ENCODE data around the gene ABCE1. TPM values are rescaled to one million over a fixed set of nuclear protein-coding genes. Genes with fewer than 3 reads are reported as not detected.

ABCE1 gene
- polyA plus RNA-seq (2013, experiment 1 of 2): 79.0 TPM
- polyA plus RNA-seq (2013, experiment 2 of 2): 87.7 TPM

DNA sequence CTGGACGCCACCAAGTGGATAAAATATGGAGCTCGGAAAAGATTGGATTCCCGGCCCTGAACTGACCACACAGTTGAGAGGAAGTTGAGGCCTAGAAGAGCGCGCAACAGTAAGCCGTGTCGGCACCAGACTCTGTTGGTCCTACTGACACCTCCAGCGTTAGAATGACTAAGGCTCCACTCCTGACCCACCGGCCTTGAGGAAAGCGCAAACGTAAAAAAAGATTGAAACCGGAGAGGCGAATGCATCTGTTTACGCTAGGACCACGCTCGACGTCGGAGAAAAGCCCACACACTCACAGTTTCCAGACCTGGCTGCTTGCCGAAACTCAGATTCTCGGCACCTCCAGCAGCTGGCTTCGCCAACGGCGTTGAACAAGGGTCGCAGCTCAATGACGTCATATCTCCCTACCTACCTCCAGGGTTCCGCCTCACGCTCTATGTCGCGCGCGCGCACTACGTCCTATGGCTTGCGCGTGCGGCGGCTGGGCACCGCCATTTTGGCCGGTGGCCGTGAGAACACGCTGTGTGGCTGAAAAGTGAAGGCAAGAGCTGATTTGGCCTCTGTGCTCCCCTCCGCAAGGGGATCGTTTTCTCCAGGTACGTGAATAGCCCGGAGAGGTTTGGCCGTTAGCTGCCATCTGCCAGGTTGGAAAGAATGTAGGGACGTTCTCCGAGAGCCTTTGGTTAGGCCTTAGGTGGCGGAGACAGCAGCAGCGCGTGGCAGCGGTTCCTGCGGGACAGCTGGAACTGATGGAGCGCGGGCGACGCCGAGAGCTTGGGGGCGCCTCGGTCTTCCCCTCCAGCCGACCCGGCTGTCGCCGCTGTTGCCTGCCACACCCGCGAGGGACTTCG, at the start of gene ABCE1, which contains the start of gene ANAPC10:
Gene ABCE1 (plus strand): TSS at position 491 of the 854 bp plus-strand sequence. CDS start 6,102 bp downstream, outside the sequence.
Gene ANAPC10 (minus strand): TSS at position 376 of the 854 bp plus-strand sequence. CDS start 2,097 bp downstream, outside the sequence.
- Histone ChIP-seq H3K4me1 (ENCODE audit: control insufficient read depth, insufficient read depth, low read length, poor library complexity, severe bottlenecking) (peaks cover 14% of the 10 kb centered on the region), H3K9me3 (ENCODE audit: control insufficient read depth, low read length) (peaks cover 6% of the 10 kb centered on the region), H3K4me3 (ENCODE audit: extremely low read depth, insufficient read depth, low read length, poor library complexity, severe bottlenecking) (peak within 1 kb of the TSS; percentile 92), H3K27ac (ENCODE audit: low read depth, low read length, severe bottlenecking) (peak within 1 kb of the TSS; percentile 96), H3K36me3 (ENCODE audit: control insufficient read depth, insufficient read depth, low read length) (peaks cover 26% of the 10 kb centered on the region)
- WGBS, 2 experiments (ENCODE audit: insufficient coverage in 2 of 2): 0% methylated on average over 49 to 61 of the region's 67 CpGs

- Histone ChIP-seq H3K27ac (ENCODE audit: low read depth, low read length, severe bottlenecking) (no peak overlapping the region), H3K36me3 (ENCODE audit: control insufficient read depth, insufficient read depth, low read length) (peaks cover 19% of the 10 kb centered on the region), H3K4me3 (ENCODE audit: extremely low read depth, insufficient read depth, low read length, poor library complexity, severe bottlenecking) (no peak overlapping the region), H3K9me3 (ENCODE audit: control insufficient read depth, low read length) (no peaks in the 10 kb centered on the region), H3K4me1 (ENCODE audit: control insufficient read depth, insufficient read depth, low read length, poor library complexity, severe bottlenecking) (peaks cover 16% of the 10 kb centered on the region)
Observed at GRCh38 chr4:145048817-145049216, 49.3 kb upstream of the ABCE1 start.

- WGBS, 2 experiments (ENCODE audit: insufficient coverage in 2 of 2): 71 to 89% methylated on average over 1 of the region's 1 CpG
- H3K9me3 ChIP-seq (ENCODE audit: control insufficient read depth, low read length): no peaks in the 10 kb centered on the region
- H3K27ac ChIP-seq (ENCODE audit: low read depth, low read length, severe bottlenecking): no peak overlapping the region
- H3K36me3 ChIP-seq (ENCODE audit: control insufficient read depth, insufficient read depth, low read length): peaks cover 19% of the 10 kb centered on the region
- H3K4me3 ChIP-seq (ENCODE audit: extremely low read depth, insufficient read depth, low read length, poor library complexity, severe bottlenecking): no peak overlapping the region
- peaks cover 13% of the 10 kb centered on the region for H3K4me1 ChIP-seq (ENCODE audit: control insufficient read depth, insufficient read depth, low read length, poor library complexity, severe bottlenecking)
Observed at GRCh38 chr4:145049241-145049640, 48.9 kb upstream of the ABCE1 start.

DNA sequence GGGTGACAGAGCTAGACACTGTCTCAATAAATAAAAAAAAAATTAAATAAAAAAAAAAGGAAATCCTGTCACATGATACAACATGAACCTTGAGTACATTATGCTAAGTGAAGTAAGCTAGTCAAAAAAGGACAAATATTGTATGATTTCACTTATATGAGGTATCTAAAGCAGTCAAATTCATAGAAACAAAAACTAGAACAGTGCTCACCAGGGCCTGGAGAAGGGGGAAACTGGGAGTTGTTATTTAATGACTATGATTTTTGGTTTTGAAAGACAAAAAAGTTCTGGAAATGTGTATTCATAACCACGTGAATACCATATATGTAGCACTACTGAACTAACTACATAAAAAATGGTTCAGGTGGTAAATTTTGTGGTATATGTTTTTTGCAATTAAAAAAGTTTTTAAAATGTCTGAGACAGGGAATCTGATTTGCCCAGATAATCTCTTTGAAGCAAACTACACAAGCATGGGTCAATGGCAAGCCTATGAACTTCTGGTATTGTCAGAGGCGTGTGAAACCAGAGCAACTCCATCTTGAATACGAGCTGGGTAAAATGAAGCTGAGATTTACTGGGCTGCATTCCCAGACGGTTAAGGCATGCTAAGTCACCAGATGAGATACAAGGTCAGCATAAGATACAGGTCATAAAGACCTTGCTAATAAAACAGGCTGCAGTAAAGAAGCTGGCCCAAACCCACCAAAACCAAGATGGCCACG, 42.4 kb upstream of the ABCE1 start:
- Histone ChIP-seq H3K27ac (ENCODE audit: low read depth, low read length, severe bottlenecking) (no peak overlapping the region), H3K4me1 (ENCODE audit: control insufficient read depth, insufficient read depth, low read length, poor library complexity, severe bottlenecking) (no peaks in the 10 kb centered on the region), H3K4me3 (ENCODE audit: extremely low read depth, insufficient read depth, low read length, poor library complexity, severe bottlenecking) (no peak overlapping the region), H3K36me3 (ENCODE audit: control insufficient read depth, insufficient read depth, low read length) (peaks cover 10% of the 10 kb centered on the region), H3K9me3 (ENCODE audit: control insufficient read depth, low read length) (no peaks in the 10 kb centered on the region)
- 95 to 100% methylated on average over 3 of the region's 5 CpGs for WGBS, 2 experiments (ENCODE audit: insufficient coverage in 2 of 2)

GRCh38 chr4:145056325-145057130, 41.6 kb upstream of the ABCE1 start:
- no peak overlapping the region for H3K27ac ChIP-seq (ENCODE audit: low read depth, low read length, severe bottlenecking)
- peaks cover 5% of the 10 kb centered on the region for H3K36me3 ChIP-seq (ENCODE audit: control insufficient read depth, insufficient read depth, low read length)
- H3K4me1 ChIP-seq (ENCODE audit: control insufficient read depth, insufficient read depth, low read length, poor library complexity, severe bottlenecking): no peaks in the 10 kb centered on the region
- WGBS, 2 experiments (ENCODE audit: insufficient coverage in 2 of 2): 100% methylated on average over 2 of the region's 6 CpGs
- H3K4me3 ChIP-seq (ENCODE audit: extremely low read depth, insufficient read depth, low read length, poor library complexity, severe bottlenecking): no peak overlapping the region
- no peaks in the 10 kb centered on the region for H3K9me3 ChIP-seq (ENCODE audit: control insufficient read depth, low read length)

GRCh38 chr4:145058256-145058655, 39.9 kb upstream of the ABCE1 start:
- no peaks in the 10 kb centered on the region for H3K9me3 ChIP-seq (ENCODE audit: control insufficient read depth, low read length)
- no peak overlapping the region for H3K27ac ChIP-seq (ENCODE audit: low read depth, low read length, severe bottlenecking)
- no peaks in the 10 kb centered on the region for H3K4me1 ChIP-seq (ENCODE audit: control insufficient read depth, insufficient read depth, low read length, poor library complexity, severe bottlenecking)
- peaks cover 13% of the 10 kb centered on the region for H3K36me3 ChIP-seq (ENCODE audit: control insufficient read depth, insufficient read depth, low read length)
- H3K4me3 ChIP-seq (ENCODE audit: extremely low read depth, insufficient read depth, low read length, poor library complexity, severe bottlenecking): no peak overlapping the region

GRCh38 chr4:145061318-145061920, 36.7 kb upstream of the ABCE1 start:
- peaks cover 5% of the 10 kb centered on the region for H3K4me1 ChIP-seq (ENCODE audit: control insufficient read depth, insufficient read depth, low read length, poor library complexity, severe bottlenecking)
- H3K36me3 ChIP-seq (ENCODE audit: control insufficient read depth, insufficient read depth, low read length): peaks cover 8% of the 10 kb centered on the region
- H3K27ac ChIP-seq (ENCODE audit: low read depth, low read length, severe bottlenecking): no peak overlapping the region
- WGBS, 2 experiments (ENCODE audit: insufficient coverage in 2 of 2): 64 to 83% methylated on average over 2 of the region's 6 CpGs
- H3K9me3 ChIP-seq (ENCODE audit: control insufficient read depth, low read length): no peaks in the 10 kb centered on the region
- no peak overlapping the region for H3K4me3 ChIP-seq (ENCODE audit: extremely low read depth, insufficient read depth, low read length, poor library complexity, severe bottlenecking)

DNA sequence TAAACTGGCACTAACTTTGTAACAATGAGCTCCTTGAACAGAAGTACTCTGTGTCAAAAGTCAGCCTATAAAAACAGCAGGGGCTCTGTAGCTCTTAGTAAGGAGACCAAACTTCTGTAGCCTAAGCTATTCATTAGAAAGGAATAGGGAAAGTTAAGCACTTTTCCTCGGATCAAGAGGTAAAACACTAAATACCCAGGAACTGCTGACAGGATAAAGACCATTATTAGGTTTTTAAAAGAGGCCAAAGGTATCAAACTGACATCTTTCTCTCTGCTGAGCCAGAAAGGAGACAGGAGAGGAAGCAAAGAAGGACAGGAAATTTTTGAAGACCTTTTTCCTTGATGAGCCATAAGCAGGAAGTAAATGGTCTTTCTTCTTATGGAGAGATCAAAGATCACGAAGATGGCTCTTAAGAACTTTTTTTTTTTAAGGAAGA, 32.0 kb upstream of the ABCE1 start:
- WGBS, 2 experiments (ENCODE audit: insufficient coverage in 2 of 2): 0 to 17% methylated on average over 1 of the region's 2 CpGs
- peak overlapping the region; percentile 65 for H3K27ac ChIP-seq (ENCODE audit: low read depth, low read length, severe bottlenecking)
- H3K9me3 ChIP-seq (ENCODE audit: control insufficient read depth, low read length): no peaks in the 10 kb centered on the region
- no peak overlapping the region for H3K4me3 ChIP-seq (ENCODE audit: extremely low read depth, insufficient read depth, low read length, poor library complexity, severe bottlenecking)
- H3K4me1 ChIP-seq (ENCODE audit: control insufficient read depth, insufficient read depth, low read length, poor library complexity, severe bottlenecking): peaks cover 24% of the 10 kb centered on the region
- H3K36me3 ChIP-seq (ENCODE audit: control insufficient read depth, insufficient read depth, low read length): peaks cover 8% of the 10 kb centered on the region

DNA sequence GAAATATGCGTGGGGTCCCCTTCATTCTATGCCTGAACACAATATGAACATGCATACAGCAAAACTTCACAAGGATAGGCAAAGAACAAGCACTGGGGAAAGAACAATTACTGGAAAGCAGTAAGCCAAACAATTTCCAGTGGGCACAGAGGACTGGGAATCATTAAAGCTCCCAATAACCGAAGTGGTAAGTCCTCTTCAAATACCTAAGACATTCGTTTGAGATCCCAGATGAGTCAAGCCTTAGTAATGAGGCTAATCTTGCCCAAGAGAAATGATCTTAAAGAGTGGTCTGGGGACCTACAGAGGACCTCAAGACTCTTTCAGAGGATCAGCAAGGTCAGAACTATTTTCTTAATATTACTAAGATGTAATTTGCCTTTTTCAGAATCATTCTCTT, 28.8 kb upstream of the ABCE1 start:
- no peak overlapping the region for H3K4me3 ChIP-seq (ENCODE audit: extremely low read depth, insufficient read depth, low read length, poor library complexity, severe bottlenecking)
- H3K9me3 ChIP-seq (ENCODE audit: control insufficient read depth, low read length): no peaks in the 10 kb centered on the region
- 60 to 61% methylated on average over 1 to 3 of the region's 3 CpGs for WGBS, 2 experiments (ENCODE audit: insufficient coverage in 2 of 2)
- H3K36me3 ChIP-seq (ENCODE audit: control insufficient read depth, insufficient read depth, low read length): no peaks in the 10 kb centered on the region
- peak overlapping the region; percentile 39 for H3K27ac ChIP-seq (ENCODE audit: low read depth, low read length, severe bottlenecking)
- peaks cover 24% of the 10 kb centered on the region for H3K4me1 ChIP-seq (ENCODE audit: control insufficient read depth, insufficient read depth, low read length, poor library complexity, severe bottlenecking)

GRCh38 chr4:145071560-145071959, 26.6 kb upstream of the ABCE1 start:
- H3K27ac ChIP-seq (ENCODE audit: low read depth, low read length, severe bottlenecking): no peak overlapping the region
- H3K9me3 ChIP-seq (ENCODE audit: control insufficient read depth, low read length): no peaks in the 10 kb centered on the region
- no peak overlapping the region for H3K4me3 ChIP-seq (ENCODE audit: extremely low read depth, insufficient read depth, low read length, poor library complexity, severe bottlenecking)
- WGBS, 2 experiments (ENCODE audit: insufficient coverage in 2 of 2): no CpG with 5 or more reads among the region's 2 CpGs
- peaks cover 7% of the 10 kb centered on the region for H3K36me3 ChIP-seq (ENCODE audit: control insufficient read depth, insufficient read depth, low read length)
- H3K4me1 ChIP-seq (ENCODE audit: control insufficient read depth, insufficient read depth, low read length, poor library complexity, severe bottlenecking): peaks cover 17% of the 10 kb centered on the region
